GM12892 (cell line): Measurements from ENCODE around the gene IFI27. TPM values are rescaled to one million over a fixed set of nuclear protein-coding genes. Genes with fewer than 3 reads are reported as not detected.
"Not testable (repeated sequence)": the region's sequence is repeated elsewhere in the genome, so short reads cannot be mapped to it uniquely, and the experiment has no call there.

Experiments
- DNase-seq: peaks from one replicate; pipeline ENCODE4 v3.0.0; 2011; ENCODE audit not compliant: insufficient read length
- FAIRE-seq: peaks from 2 replicates; lab custom pipeline; 2011; peaks lifted over from hg19 to GRCh38; lab: Jason Lieb, UNC
- POLR2A ChIP-seq: IDR thresholded peaks from 2 replicates; pipeline ENCODE4 v1.6.1; 2011; ENCODE audit warnings: low read depth, low read length, control low read depth
- POLR2AphosphoS5 ChIP-seq: IDR thresholded peaks from 2 replicates; pipeline ENCODE4 v1.6.1; 2011; ENCODE audit warnings: low read depth, low read length, control low read depth
- TAF1 ChIP-seq: IDR thresholded peaks from 2 replicates; pipeline ENCODE4 v1.6.1; 2011; ENCODE audit warnings: low read depth, mild to moderate bottlenecking, control low read depth, low read length, borderline replicate concordance
- polyA plus RNA-seq: library from polyadenylated mRNA; unstranded; fragments of >200 nt; gene quantifications from one replicate; pipeline ENCODE4 v1.2.1, GENCODE V29; 2012; ENCODE audit warnings: missing spikeins, inconsistent platforms; ENCODE audit not compliant: missing spikeins

The IFI27 gene
- polyA plus RNA-seq, result 3.1 TPM

- DNase-seq (no peak), FAIRE-seq (no peak)
- TF ChIP-seq POLR2A (no peak), POLR2AphosphoS5 (no peak), TAF1 (no peak)
Observed at GRCh38 chr14:94110552-94111181, at the start of gene IFI27. IFI27 (plus strand) TSS chr14:94110736.

- DNase-seq, result no peak
- TF ChIP-seq POLR2AphosphoS5, result no peak
- TF ChIP-seq TAF1, result no peak
- no peak for TF ChIP-seq POLR2A
Observed at GRCh38 chr14:94062344-94062940, 48.1 kb upstream of the IFI27 start.

GRCh38 chr14:94066089-94066676 is 44.4 kb upstream of the IFI27 start:
- TF ChIP-seq POLR2AphosphoS5 (no peak), POLR2A (no peak), TAF1 (no peak)
- FAIRE-seq (no peak), DNase-seq (no peak)

More at GRCh38 chr14:94062344-94062940, 48.1 kb upstream of the IFI27 start:
- no peak for FAIRE-seq

- FAIRE-seq, DNase-seq: not testable (repeated sequence)
Observed at GRCh38 chr14:94072076-94072475, 38.5 kb upstream of the IFI27 start.

- no peak for TF ChIP-seq POLR2A
- TF ChIP-seq POLR2AphosphoS5, result no peak
- TF ChIP-seq TAF1, result no peak
- FAIRE-seq, result no peak
Observed at GRCh38 chr14:94074534-94074933, 36.0 kb upstream of the IFI27 start.

GRCh38 chr14:94075008-94075407 is 35.5 kb upstream of the IFI27 start:
- TF ChIP-seq POLR2A (no peak), TAF1 (no peak), POLR2AphosphoS5 (no peak)
- DNase-seq (no peak), FAIRE-seq (no peak)

More at GRCh38 chr14:94074534-94074933, 36.0 kb upstream of the IFI27 start:
- no peak for DNase-seq

GRCh38 chr14:94077111-94077821 is 33.3 kb upstream of the IFI27 start:
- FAIRE-seq, result peak; percentile 48
- TF ChIP-seq TAF1 (no peak), POLR2AphosphoS5 (no peak), POLR2A (no peak)
- no peak for DNase-seq

GRCh38 chr14:94077823-94078222 is 32.7 kb upstream of the IFI27 start:
- FAIRE-seq (no peak), DNase-seq (no peak)
- TF ChIP-seq TAF1, result no peak
- TF ChIP-seq POLR2AphosphoS5, result no peak
- TF ChIP-seq POLR2A, result no peak

- no peak for TF ChIP-seq POLR2AphosphoS5
- no peak for TF ChIP-seq TAF1
- no peak for TF ChIP-seq POLR2A
- DNase-seq (no peak), FAIRE-seq (no peak)
Observed at GRCh38 chr14:94079891-94080620, 30.5 kb upstream of the IFI27 start.

- DNase-seq (peak; percentile 93), FAIRE-seq (peak; percentile 97)
- TF ChIP-seq POLR2A (peak; percentile 94), TAF1 (peak; percentile 89), POLR2AphosphoS5 (peak; percentile 95)
Observed at GRCh38 chr14:94080621-94081385, 29.7 kb upstream of the IFI27 start, which contains the start of the genes DDX24 and IFI27L1. DDX24 (minus strand) TSS chr14:94081202; CDS start chr14:94079742, 1,460 bp downstream. IFI27L1 (plus strand) TSS chr14:94081310; CDS start chr14:94096938, 15,628 bp downstream.
